GM23338 (cell line): Measurements from ENCODE around the gene PTPRN2. TPM values are rescaled to one million over a fixed set of nuclear protein-coding genes. Genes with fewer than 3 reads are reported as not detected.

Experiments
- ATAC-seq: fragments of 200-7000 bp; cut with Tn5 transposase; 3 replicates; pipeline ENCODE4 v1.9.1; 2020
- DNase-seq: peaks from one replicate; pipeline ENCODE4 v3.0.0-alpha.2; 2015; ENCODE audit warnings: low spot score
- H2AFZ ChIP-seq: fragments of 200-600 bp; sonication (generic); 2 replicates; pipeline ENCODE4 v1.8.0; 2016; ENCODE audit warnings: antibody characterized with exemption, mild to moderate bottlenecking, moderate library complexity
- H3F3A ChIP-seq: fragments of 200-600 bp; sonication (generic); replicated peaks from 2 replicates; pipeline ENCODE4 v1.8.0; 2017; ENCODE audit warnings: antibody characterized with exemption, mixed run types, low read depth
- H3K27ac ChIP-seq: fragments of 200-600 bp; sonication (generic); 2 replicates; pipeline ENCODE4 v1.6.1; 2016; ENCODE audit warnings: low read depth
- H3K27me3 ChIP-seq: fragments of 200-600 bp; sonication (generic); 2 replicates; pipeline ENCODE4 v1.8.0; 2016; ENCODE audit warnings: mild to moderate bottlenecking, mixed run types, moderate library complexity; ENCODE audit not compliant: insufficient read depth
- H3K36me3 ChIP-seq: fragments of 200-600 bp; sonication (generic); 2 replicates; pipeline ENCODE4 v1.8.0; 2016; ENCODE audit warnings: mild to moderate bottlenecking; ENCODE audit not compliant: insufficient read depth
- H3K4me1 ChIP-seq: fragments of 200-600 bp; sonication (generic); 2 replicates; pipeline ENCODE4 v1.8.0; 2016; ENCODE audit warnings: mild to moderate bottlenecking, moderate library complexity; ENCODE audit not compliant: insufficient read depth
- H3K4me2 ChIP-seq: fragments of 200-600 bp; sonication (generic); 2 replicates; pipeline ENCODE4 v1.7.1; 2017; ENCODE audit warnings: mixed run types
- H3K4me3 ChIP-seq: fragments of 200-600 bp; sonication (generic); 2 replicates; pipeline ENCODE4 v1.6.1; 2016; ENCODE audit warnings: mixed run types
- H3K79me2 ChIP-seq: fragments of 200-600 bp; sonication (generic); replicated peaks from 2 replicates; pipeline ENCODE4 v1.8.0; 2017; ENCODE audit warnings: mild to moderate bottlenecking; ENCODE audit not compliant: insufficient read depth
- H3K9me2 ChIP-seq: fragments of 200-600 bp; sonication (generic); 2 replicates; pipeline ENCODE4 v1.8.0; 2017; ENCODE audit not compliant: insufficient read depth
- H4K20me1 ChIP-seq: fragments of 200-600 bp; sonication (generic); replicated peaks from 2 replicates; pipeline ENCODE4 v1.8.0; 2017; ENCODE audit warnings: mild to moderate bottlenecking; ENCODE audit not compliant: insufficient read depth
- H3K27ac Mint-ChIP-seq: 2 replicates; pipeline ENCODE4 v1.8.0; 2020; ENCODE audit warnings: inconsistent platforms, mild to moderate bottlenecking, moderate library complexity, mixed read lengths
- H3K27me3 Mint-ChIP-seq: 3 replicates; pipeline ENCODE4 v1.8.0; 2022; ENCODE audit warnings: low read depth, mild to moderate bottlenecking, moderate library complexity, mixed read lengths, inconsistent platforms; ENCODE audit not compliant: insufficient read depth, poor library complexity
- H3K36me3 Mint-ChIP-seq: 3 replicates; pipeline ENCODE4 v1.8.0; 2021; ENCODE audit warnings: low read depth, mild to moderate bottlenecking, inconsistent platforms, moderate library complexity, mixed read lengths
- H3K4me1 Mint-ChIP-seq: 3 replicates; pipeline ENCODE4 v1.8.0; 2020; ENCODE audit warnings: mild to moderate bottlenecking, inconsistent platforms, mixed read lengths
- H3K4me3 Mint-ChIP-seq: 3 replicates; pipeline ENCODE4 v1.8.0; 2021; ENCODE audit warnings: moderate library complexity, mild to moderate bottlenecking, inconsistent platforms, mixed read lengths
- H3K9me3 Mint-ChIP-seq: 3 replicates; pipeline ENCODE4 v1.8.0; 2020; ENCODE audit warnings: moderate library complexity, mild to moderate bottlenecking, inconsistent platforms, mixed read lengths
- CREB1 ChIP-seq: fragments of 250-450 bp; sonication (Bioruptor Pico); IDR thresholded peaks from 2 replicates; pipeline ENCODE4 v1.5.0; 2020; ENCODE audit warnings: low read depth, mild to moderate bottlenecking, moderate library complexity
- CTCF ChIP-seq, 2 experiments: fragments of 200-600 bp in 1 of 2; sonication (generic) in 1 of 2; conservative IDR thresholded peaks; 2 replicates each; pipeline versions ENCODE4 v1.5.1 to v1.6.1; 2016 to 2017; ENCODE audit warnings: antibody characterized with exemption in 2 of 2, low read depth in 2 of 2, mild to moderate bottlenecking in 2 of 2, moderate library complexity in 1 of 2
- ETS1 ChIP-seq: IDR thresholded peaks from 2 replicates; pipeline ENCODE4 v1.6.1; 2016; ENCODE audit warnings: antibody characterized with exemption
- EZH2phosphoT487 ChIP-seq: fragments of 200-600 bp; sonication (generic); IDR thresholded peaks from one replicate; pipeline ENCODE4 v1.8.1; 2018; ENCODE audit warnings: antibody characterized with exemption; ENCODE audit not compliant: unreplicated experiment
- JUNB ChIP-seq: IDR thresholded peaks from one replicate; pipeline ENCODE4 v1.6.1; 2016; ENCODE audit warnings: antibody characterized with exemption; ENCODE audit not compliant: unreplicated experiment
- NANOG ChIP-seq: IDR thresholded peaks from 2 replicates; pipeline ENCODE4 v1.6.1; 2016; ENCODE audit warnings: antibody characterized with exemption, borderline replicate concordance
- POLR2AphosphoS5 ChIP-seq: IDR thresholded peaks from 2 replicates; pipeline ENCODE4 v1.6.1; 2016; ENCODE audit warnings: antibody characterized with exemption, low read depth
- REST ChIP-seq: IDR thresholded peaks from one replicate; pipeline ENCODE4 v1.6.1; 2018; ENCODE audit warnings: antibody characterized with exemption; ENCODE audit not compliant: unreplicated experiment
- STAT1 ChIP-seq: IDR thresholded peaks from one replicate; pipeline ENCODE4 v1.6.1; 2016; ENCODE audit warnings: antibody characterized with exemption; ENCODE audit not compliant: unreplicated experiment
- polyA plus RNA-seq: library from polyadenylated mRNA; unstranded; fragments of >200 nt; fragmentation: Nextera tagmentation; extraction: Ambion mirVana; gene quantifications from 2 replicates; pipeline ENCODE4 v1.2.1, GENCODE V29; 2016
- total RNA-seq: library from RNA; depleted of rRNA; stranded (reverse); fragments of >200 nt; shearing (Covaris generic); gene quantifications from 2 replicates; pipeline ENCODE4 v1.2.3, GENCODE V29; 2014

PTPRN2 gene
- total and polyA plus RNA-seq, 2 experiments from 2014 or later, result 0.87 to 4.0 TPM

GRCh38 chr7:158062661-158063060 lies 525.0 kb downstream of the PTPRN2 start:
- DNase-seq (no peak), ATAC-seq (no peak)
- Mint-ChIP-seq H3K36me3 (peaks cover 53% of the 10 kb centered on the region), H3K4me1 (no peaks in the 10 kb centered on the region), H3K27ac (no peak overlapping the region), H3K4me3 (no peak overlapping the region), H3K9me3 (peaks cover 48% of the 10 kb centered on the region), H3K27me3 (peaks cover 13% of the 10 kb centered on the region)
- no peak overlapping the region for H3K4me2 ChIP-seq
- H4K20me1 ChIP-seq, result no peaks in the 10 kb centered on the region
- H3K4me3 ChIP-seq, result no peak overlapping the region
- H3F3A ChIP-seq, result no peaks in the 10 kb centered on the region
- no peaks in the 10 kb centered on the region for H3K27me3 ChIP-seq
- no peaks in the 10 kb centered on the region for H3K79me2 ChIP-seq
- H3K27ac ChIP-seq, result no peak overlapping the region
- H3K4me1 ChIP-seq, result no peaks in the 10 kb centered on the region
- H3K36me3 ChIP-seq, result no peaks in the 10 kb centered on the region
- H2AFZ ChIP-seq, result no peak overlapping the region
- H3K9me2 ChIP-seq, result no peaks in the 10 kb centered on the region
- no peak for TF ChIP-seq JUNB
- no peak for TF ChIP-seq REST
- TF ChIP-seq STAT1, result no peak
- no peak for TF ChIP-seq EZH2phosphoT487
- no peak for TF ChIP-seq NANOG
- TF ChIP-seq POLR2AphosphoS5, result no peak
- no peak for TF ChIP-seq CTCF (conservative IDR thresholded peaks at IDR 0.05; ENCODE audit: low read depth in 2 of 2)
- TF ChIP-seq ETS1, result no peak

GRCh38 chr7:158061884-158062656 lies 525.6 kb downstream of the PTPRN2 start:
- Mint-ChIP-seq H3K4me3 (no peak overlapping the region), H3K4me1 (no peaks in the 10 kb centered on the region), H3K27me3 (peaks cover 13% of the 10 kb centered on the region), H3K9me3 (peaks cover 42% of the 10 kb centered on the region), H3K36me3 (peaks cover 53% of the 10 kb centered on the region), H3K27ac (no peak overlapping the region)
- no peak overlapping the region for H3K4me3 ChIP-seq
- TF ChIP-seq POLR2AphosphoS5 (no peak), CREB1 (CRISPR knock-in tag) (no peak), STAT1 (no peak)
- H3K4me1 ChIP-seq, result no peaks in the 10 kb centered on the region
- no peaks in the 10 kb centered on the region for H3F3A ChIP-seq
- H3K27me3 ChIP-seq, result no peaks in the 10 kb centered on the region
- H3K9me2 ChIP-seq, result no peaks in the 10 kb centered on the region
- H4K20me1 ChIP-seq, result no peaks in the 10 kb centered on the region
- DNase-seq (no peak), ATAC-seq (no peak)
- no peak overlapping the region for H3K27ac ChIP-seq
- H3K79me2 ChIP-seq, result no peaks in the 10 kb centered on the region
- H3K4me2 ChIP-seq, result no peak overlapping the region
- no peaks in the 10 kb centered on the region for H3K36me3 ChIP-seq
- H2AFZ ChIP-seq, result no peak overlapping the region
